ENCODE measurements around the gene CDC6.

CDC6 gene, protein sequence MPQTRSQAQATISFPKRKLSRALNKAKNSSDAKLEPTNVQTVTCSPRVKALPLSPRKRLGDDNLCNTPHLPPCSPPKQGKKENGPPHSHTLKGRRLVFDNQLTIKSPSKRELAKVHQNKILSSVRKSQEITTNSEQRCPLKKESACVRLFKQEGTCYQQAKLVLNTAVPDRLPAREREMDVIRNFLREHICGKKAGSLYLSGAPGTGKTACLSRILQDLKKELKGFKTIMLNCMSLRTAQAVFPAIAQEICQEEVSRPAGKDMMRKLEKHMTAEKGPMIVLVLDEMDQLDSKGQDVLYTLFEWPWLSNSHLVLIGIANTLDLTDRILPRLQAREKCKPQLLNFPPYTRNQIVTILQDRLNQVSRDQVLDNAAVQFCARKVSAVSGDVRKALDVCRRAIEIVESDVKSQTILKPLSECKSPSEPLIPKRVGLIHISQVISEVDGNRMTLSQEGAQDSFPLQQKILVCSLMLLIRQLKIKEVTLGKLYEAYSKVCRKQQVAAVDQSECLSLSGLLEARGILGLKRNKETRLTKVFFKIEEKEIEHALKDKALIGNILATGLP

GRCh38 chr17:40287494-40288369 lies at the start of gene CDC6:
CDC6 (plus strand) TSS chr17:40287879; CDS start chr17:40289421, 1,542 bp downstream.
- peak; percentile 99 for DNase-seq

- DNase-seq = no peak
Observed at GRCh38 chr17:40241252-40241834, 46.3 kb upstream of the CDC6 start.

DNA sequence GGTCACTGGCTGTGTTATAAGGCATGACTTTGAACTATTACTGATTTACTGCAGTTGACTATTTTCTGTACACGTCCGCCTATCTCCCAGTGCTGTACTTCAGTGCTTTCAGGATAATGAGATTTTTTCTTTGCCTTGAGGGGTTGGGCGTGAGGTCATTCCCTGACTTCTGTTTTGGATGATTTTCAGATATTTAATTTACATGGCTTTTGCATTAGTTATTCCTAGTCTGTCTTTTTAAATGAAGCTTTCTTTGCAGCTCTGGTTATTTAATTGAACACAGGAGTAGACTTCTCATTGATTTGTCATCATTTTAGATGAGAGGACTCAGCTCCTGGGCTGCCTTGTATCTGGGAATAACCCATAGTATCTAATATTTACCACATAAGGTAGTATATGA lies 44.9 kb upstream of the CDC6 start:
- no peak for DNase-seq

DNA sequence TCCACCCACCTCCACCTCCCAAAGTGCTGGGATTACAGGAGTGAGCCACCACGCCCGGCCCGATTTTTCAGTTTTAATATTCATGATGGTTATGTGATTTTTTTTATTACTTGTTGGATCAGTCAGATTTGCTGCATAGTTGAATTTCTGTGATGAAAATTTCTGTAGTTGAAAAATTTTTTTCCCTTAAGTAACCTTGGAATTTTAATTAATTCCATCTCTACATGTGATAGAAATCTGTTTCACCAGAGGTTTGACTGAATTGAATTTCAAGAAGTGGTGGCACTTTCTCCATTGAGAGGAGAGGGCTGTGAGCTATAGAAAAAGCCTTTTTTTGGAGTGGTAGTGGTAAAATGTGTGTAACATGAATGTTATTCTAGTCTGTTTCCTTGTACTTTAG lies 43.9 kb upstream of the CDC6 start:
- DNase-seq = no peak

GRCh38 chr17:40244255-40244654 lies 43.4 kb upstream of the CDC6 start:
- no peak for DNase-seq

- DNase-seq = peak; percentile 7
Observed at GRCh38 chr17:40247926-40248495, 39.7 kb upstream of the CDC6 start.

- DNase-seq = no peak
Observed at GRCh38 chr17:40248507-40248906, 39.2 kb upstream of the CDC6 start.

GRCh38 chr17:40251576-40251975 lies 36.1 kb upstream of the CDC6 start:
- DNase-seq = peak; percentile 72

- DNase-seq = no peak
Observed at GRCh38 chr17:40253565-40253964, 34.1 kb upstream of the CDC6 start.

DNA sequence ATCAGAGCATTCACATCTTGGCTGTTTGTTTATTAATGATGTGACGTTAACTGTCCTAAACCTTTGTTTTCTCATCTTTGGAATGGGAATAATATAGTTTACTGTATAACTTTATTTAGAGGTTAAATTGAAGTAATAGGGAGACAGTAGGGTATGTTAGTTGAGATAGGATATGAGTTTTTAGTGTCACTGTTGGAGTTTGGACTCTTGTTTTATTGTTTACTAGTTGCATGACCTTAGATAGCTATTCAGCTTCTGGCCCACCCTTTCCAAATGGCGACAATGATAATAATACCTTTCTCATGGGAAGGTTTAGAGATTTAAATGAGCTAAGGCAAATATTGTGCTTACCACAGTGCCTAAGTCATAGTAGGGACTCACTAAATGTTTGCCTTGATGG lies 28.2 kb upstream of the CDC6 start:
- no peak for DNase-seq

GRCh38 chr17:40260528-40260927 lies 27.2 kb upstream of the CDC6 start:
- DNase-seq = no peak

GRCh38 chr17:40264458-40265185 lies 23.1 kb upstream of the CDC6 start:
- no peak for DNase-seq

DNA sequence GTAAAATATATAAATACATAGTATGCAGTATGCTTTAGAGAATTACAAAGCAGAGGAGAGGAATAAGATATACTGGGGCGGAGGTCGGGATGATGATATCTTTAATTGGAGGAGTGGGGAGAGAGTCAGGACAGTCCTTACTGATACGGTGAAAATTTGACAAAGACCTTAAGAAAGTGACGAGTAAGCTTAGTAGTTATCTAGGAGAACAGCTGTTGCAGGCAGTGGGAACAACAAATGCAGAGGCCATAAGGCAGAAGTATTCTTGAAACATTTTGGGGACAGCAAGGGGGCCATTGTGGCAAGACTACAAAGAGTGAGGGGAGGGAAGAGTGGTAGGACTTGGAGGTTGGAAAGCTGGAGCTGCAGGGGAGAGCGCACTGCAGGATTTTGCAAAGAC lies 22.3 kb upstream of the CDC6 start:
- no peak for DNase-seq

DNA sequence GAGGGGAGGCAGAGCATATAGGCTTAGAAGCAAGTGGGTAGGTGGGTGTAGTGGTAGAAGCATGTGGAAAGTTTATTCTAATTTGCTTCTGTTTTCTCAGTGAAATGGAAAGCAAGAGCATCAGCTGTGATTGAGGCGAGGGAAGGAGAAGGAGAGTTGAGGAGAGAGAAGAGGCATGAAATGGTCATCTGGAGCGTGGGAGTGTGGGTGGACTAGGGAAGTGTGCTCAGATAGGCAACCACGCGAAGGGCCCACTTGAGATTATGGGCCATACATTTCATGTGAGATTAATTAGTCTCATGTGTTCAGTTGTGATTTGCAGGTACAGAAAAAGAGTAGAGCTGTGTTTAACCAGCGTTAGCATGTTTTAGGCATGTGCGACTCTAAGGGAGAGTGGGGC lies 20.8 kb upstream of the CDC6 start:
- peak; percentile 19 for DNase-seq

DNA sequence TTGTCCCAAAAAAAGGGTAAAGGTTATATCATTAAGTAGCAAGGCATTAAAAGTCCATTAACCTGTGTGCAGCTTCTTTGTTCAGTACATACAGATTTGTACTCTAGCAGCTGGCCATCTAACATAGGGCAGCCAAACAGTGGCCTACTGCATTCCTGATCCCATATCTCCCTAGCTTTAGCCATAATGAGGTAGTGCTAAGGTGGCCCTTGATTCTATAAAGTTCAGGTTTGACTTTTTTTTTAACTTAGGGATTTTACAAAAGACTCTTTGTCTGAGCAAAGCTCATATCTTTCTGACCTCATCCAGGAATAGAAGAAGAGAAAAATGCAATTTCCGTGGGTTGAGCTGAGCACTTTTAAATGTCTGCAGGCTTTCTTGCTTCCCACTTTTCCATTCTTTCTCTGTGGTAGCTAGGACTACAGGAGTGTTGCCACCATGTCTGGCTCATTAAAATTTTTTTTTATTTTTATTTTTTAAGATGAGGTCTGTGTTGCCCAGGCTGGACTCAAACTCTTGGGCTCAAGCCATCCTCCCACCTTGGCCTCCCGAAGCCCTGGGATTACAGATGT lies 19.5 kb upstream of the CDC6 start:
- no peak for DNase-seq

DNA sequence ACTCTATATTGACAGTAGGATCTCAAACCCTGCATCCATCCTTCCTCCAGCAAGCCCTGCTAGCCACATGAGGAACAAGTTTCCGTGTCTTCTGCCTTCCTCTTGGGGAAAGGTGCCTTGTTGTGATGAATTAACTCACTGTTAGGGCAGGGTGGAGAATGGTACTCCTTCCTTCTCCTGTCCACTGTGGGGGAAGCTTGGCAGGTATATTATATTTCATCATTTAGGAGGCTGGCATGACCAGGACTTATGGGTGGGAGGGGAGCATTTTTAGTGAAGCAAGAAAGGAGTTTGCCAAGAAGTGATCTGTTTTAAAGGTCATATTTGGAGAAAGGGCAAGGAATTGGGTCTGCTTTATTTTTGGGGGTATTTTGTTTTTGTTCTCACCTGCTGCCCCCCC lies 9.3 kb upstream of the CDC6 start:
- DNase-seq = no peak

DNA sequence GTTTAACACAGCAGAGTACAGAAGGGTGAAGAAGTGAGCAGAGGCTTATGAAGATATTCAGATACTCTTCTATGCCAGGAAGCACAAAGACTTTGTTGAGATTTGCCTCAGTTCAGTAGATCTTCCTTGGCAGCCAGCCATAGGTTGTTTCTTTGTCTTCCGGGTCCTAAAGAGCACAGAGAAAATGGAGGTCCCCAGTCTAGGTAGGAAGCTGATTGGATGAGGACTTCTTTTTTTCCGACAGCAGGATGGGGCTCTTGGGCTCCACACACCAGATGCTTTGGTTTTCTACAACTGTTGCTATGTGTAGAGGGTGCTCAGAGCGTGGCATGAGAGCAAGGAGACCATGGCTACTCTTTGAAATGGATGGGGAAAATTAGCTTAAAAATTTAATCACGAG lies 8.3 kb upstream of the CDC6 start:
- no peak for DNase-seq

DNA sequence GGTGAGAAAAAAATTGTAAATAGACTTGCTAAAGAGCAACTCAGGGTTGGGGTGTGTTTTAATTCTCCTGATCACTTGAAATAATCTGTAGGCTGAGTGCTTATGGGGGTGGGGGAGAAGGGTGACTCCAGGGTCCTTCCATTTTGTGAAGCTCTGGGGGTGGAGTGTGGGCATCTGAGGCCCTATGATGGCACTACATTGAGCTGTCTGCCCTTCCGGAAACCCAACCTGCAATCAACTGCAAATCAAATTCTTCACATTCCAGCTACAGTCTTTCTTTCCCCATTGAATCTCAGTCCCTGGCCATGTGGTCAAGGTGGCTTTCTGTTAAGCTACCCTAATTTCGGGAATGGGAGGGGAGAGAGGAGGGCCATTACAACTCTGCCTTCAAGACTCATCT lies 6.0 kb upstream of the CDC6 start:
- no peak for DNase-seq

DNA sequence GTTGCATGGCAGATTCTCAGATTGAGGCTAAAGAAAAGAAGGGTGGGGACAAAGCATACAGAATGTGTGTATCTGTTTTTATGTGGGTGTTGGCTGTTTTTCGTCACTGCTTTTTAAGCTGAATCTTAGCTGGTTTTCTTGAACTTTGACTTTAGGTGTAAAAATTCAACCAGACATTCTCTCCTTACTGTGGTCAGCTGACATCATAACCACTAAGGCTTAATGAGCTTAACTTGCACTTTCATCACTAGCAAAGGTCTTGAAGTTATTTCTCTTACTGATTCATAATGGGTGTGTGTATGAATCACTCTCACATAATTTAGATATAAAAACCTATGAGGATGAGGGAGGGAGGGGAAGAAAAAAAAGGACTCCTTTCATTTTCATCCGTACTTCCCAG lies 4.0 kb upstream of the CDC6 start:
- DNase-seq = peak; percentile 56

- DNase-seq = no peak
Observed at GRCh38 chr17:40284085-40284713, 3.5 kb upstream of the CDC6 start.

DNA sequence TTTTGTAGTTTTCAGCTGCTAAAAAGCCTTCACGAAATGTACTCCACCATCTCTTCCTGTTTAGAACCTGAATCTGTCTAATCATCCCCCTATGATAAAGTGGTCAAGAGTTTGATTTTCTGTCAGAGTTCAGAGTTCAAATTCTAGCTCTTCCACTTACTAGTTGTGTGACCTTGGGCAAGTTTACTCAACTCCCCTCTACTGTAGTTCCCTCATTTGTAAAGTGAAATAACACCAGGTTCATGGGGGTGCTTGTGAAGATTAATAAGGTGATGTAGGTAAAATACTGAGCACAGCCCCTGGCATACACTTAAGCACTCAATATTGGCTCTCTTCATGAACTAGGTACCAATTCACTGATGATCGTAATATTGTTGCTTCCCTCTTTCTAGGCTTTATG lies 1.2 kb upstream of the CDC6 start:
- no peak for DNase-seq

- DNase-seq = no peak
Observed at GRCh38 chr17:40287159-40287493, 553 bp upstream of the CDC6 start.
